GM12878 (cell line): Measurements from ENCODE around the gene INTS2. TPM values are rescaled to one million over a fixed set of nuclear protein-coding genes. Genes with fewer than 3 reads are reported as not detected.

Source experiments
- ATAC-seq: fragments of 200-7000 bp; cut with Tn5 transposase; 3 replicates; pipeline ENCODE4 v1.9.1; 2020; ENCODE audit warnings: mild to moderate bottlenecking, moderate library complexity
- BruUV-seq: library from RNA; stranded (reverse); fragments of 400-500 nt; replicated peaks from 2 replicates; lab custom pipeline; 2021; lab: Mats Ljungman, UMichigan
- CTCF ChIA-PET: fragments of 300-600 bp; sonication (Branson Sonifier 250); formaldehyde crosslinking; extraction: SDS; loops from one replicate; lab custom pipeline; 2021; ENCODE audit warnings: inconsistent platforms; lab: Yijun Ruan, JAX
- POLR2A ChIA-PET: fragments of 350-600 bp; formaldehyde crosslinking; extraction: SDS; loops from one replicate; lab custom pipeline; 2021; ENCODE audit warnings: inconsistent platforms; lab: Charles Lee
- RAD21 ChIA-PET: fragments of 300-600 bp; sonication (Branson Sonifier 250); formaldehyde crosslinking; loops from one replicate; lab custom pipeline; 2023; ENCODE audit warnings: antibody characterized with exemption; ENCODE audit not compliant: unreplicated experiment; lab: Charles Lee
- SMC1A ChIA-PET: fragments of 300-600 bp; sonication (Branson Sonifier 250); formaldehyde crosslinking; loops from one replicate; lab custom pipeline; 2023; ENCODE audit not compliant: unreplicated experiment, uncharacterized antibody; lab: Charles Lee
- DNase-seq: peaks from one replicate; pipeline ENCODE4 v3.0.0-alpha.2; 2011; ENCODE audit warnings: low read depth, low spot score
- FAIRE-seq: peaks from 3 replicates; lab custom pipeline; 2011; peaks lifted over from hg19 to GRCh38; lab: Jason Lieb, UNC
- H2AFZ ChIP-seq: 2 replicates; pipeline ENCODE4 v1.6.0; 2011; ENCODE audit warnings: low read depth, low read length, control low read depth; ENCODE audit not compliant: control insufficient read depth
- H3K27ac ChIP-seq: 2 replicates; pipeline ENCODE4 v1.5.1; 2011; ENCODE audit warnings: control low read depth; ENCODE audit not compliant: control insufficient read depth, insufficient read depth
- H3K27me3 ChIP-seq, 2 experiments: replicated peaks in 1 of 2; 2 replicates each; pipeline versions ENCODE4 v1.6.0 to v1.6.1; 2011; ENCODE audit warnings: low read length in 1 of 2; ENCODE audit not compliant: control insufficient read depth in 2 of 2, insufficient read depth in 2 of 2
- H3K36me3 ChIP-seq, 2 experiments: 2 replicates each; pipeline ENCODE4 v1.5.1; 2011; ENCODE audit warnings: low read length in 1 of 2; ENCODE audit not compliant: control insufficient read depth in 2 of 2, insufficient read depth in 2 of 2
- H3K4me1 ChIP-seq: 2 replicates; pipeline ENCODE4 v1.6.1; 2011; ENCODE audit warnings: mild to moderate bottlenecking, low read length, moderate library complexity, mixed read lengths; ENCODE audit not compliant: control insufficient read depth, insufficient read depth
- H3K4me2 ChIP-seq: 2 replicates; pipeline ENCODE4 v1.6.0; 2011; ENCODE audit warnings: control low read depth; ENCODE audit not compliant: control insufficient read depth, insufficient read depth
- H3K4me3 ChIP-seq: fragments of 200-600 bp; sonication (generic); 2 replicates; pipeline ENCODE4 v1.5.1; 2016
- H3K79me2 ChIP-seq: 2 replicates; pipeline ENCODE4 v1.6.0; 2011; ENCODE audit warnings: low read length; ENCODE audit not compliant: control insufficient read depth, insufficient read depth
- H3K9ac ChIP-seq: 2 replicates; pipeline ENCODE4 v1.8.0; 2011; ENCODE audit warnings: low read length, control low read depth, mixed read lengths; ENCODE audit not compliant: control insufficient read depth, insufficient read depth
- H3K9me3 ChIP-seq: replicated peaks from 3 replicates; pipeline ENCODE4 v1.5.1; 2011; ENCODE audit warnings: mild to moderate bottlenecking, low read length; ENCODE audit not compliant: control insufficient read depth, insufficient read depth
- H4K20me1 ChIP-seq: 2 replicates; pipeline ENCODE4 v1.6.0; 2011; ENCODE audit not compliant: control insufficient read depth, insufficient read depth
- ASH2L ChIP-seq: fragments of 300-600, 200-600 bp; sonication (generic); IDR thresholded peaks from 2 replicates; pipeline ENCODE4 v1.6.1; 2017; ENCODE audit warnings: low read depth, mild to moderate bottlenecking, borderline replicate concordance
- ATF7 ChIP-seq: fragments of 450-650 bp; IDR thresholded peaks from 2 replicates; pipeline ENCODE4 v1.6.1; 2016; ENCODE audit warnings: low read depth, mild to moderate bottlenecking
- CBX5 ChIP-seq: sonication (generic); IDR thresholded peaks from 2 replicates; pipeline ENCODE4 v1.6.1; 2016; ENCODE audit warnings: low read depth, moderate library complexity, mild to moderate bottlenecking, inconsistent platforms
- CHD2 ChIP-seq: IDR thresholded peaks from 2 replicates; pipeline ENCODE4 v1.6.1; 2011; ENCODE audit warnings: low read depth, low read length, improper control_type of control experiment, borderline replicate concordance
- GATAD2B ChIP-seq: fragments of 450-650 bp; conservative IDR thresholded peaks from 2 replicates; pipeline ENCODE4 v1.6.1; 2017; ENCODE audit warnings: low read depth, mild to moderate bottlenecking, moderate library complexity
- IKZF1 ChIP-seq: fragments of 450-650 bp; conservative IDR thresholded peaks from 2 replicates; pipeline ENCODE4 v1.6.1; 2017; ENCODE audit warnings: antibody characterized with exemption, mild to moderate bottlenecking
- JUNB ChIP-seq: IDR thresholded peaks from 2 replicates; pipeline ENCODE4 v1.6.1; 2016; ENCODE audit warnings: antibody characterized with exemption, mild to moderate bottlenecking
- MTA2 ChIP-seq: fragments of 450-650 bp; IDR thresholded peaks from 2 replicates; pipeline ENCODE4 v1.6.1; 2016; ENCODE audit warnings: low read depth, mild to moderate bottlenecking, moderate library complexity
- MYB ChIP-seq: fragments of 150-350 bp; IDR thresholded peaks from 2 replicates; pipeline ENCODE4 v1.6.1; 2014; ENCODE audit warnings: mild to moderate bottlenecking, low read depth, low read length, borderline replicate concordance
- RB1 ChIP-seq: fragments of 450-650 bp; formaldehyde crosslinking; IDR thresholded peaks from 2 replicates; pipeline ENCODE4 v1.6.1; 2017; ENCODE audit warnings: mild to moderate bottlenecking, borderline replicate concordance
- STAT3 ChIP-seq: IDR thresholded peaks from 2 replicates; pipeline ENCODE4 v1.6.1; 2011; ENCODE audit warnings: low read depth, low read length, improper control_type of control experiment
- USF1 ChIP-seq: IDR thresholded peaks from 2 replicates; pipeline ENCODE4 v1.6.1; 2011; ENCODE audit warnings: borderline replicate concordance, low read depth, mild to moderate bottlenecking, moderate library complexity, mixed read lengths, low read length; ENCODE audit not compliant: insufficient read depth; ENCODE audit errors: extremely low read length
- ZNF274 ChIP-seq: IDR thresholded peaks from one replicate; pipeline ENCODE4 v1.8.0; 2011; ENCODE audit not compliant: insufficient read length, insufficient read depth
- ZNF622 ChIP-seq: fragments of 450-650 bp; IDR thresholded peaks from 2 replicates; pipeline ENCODE4 v1.6.1; 2017; ENCODE audit warnings: mild to moderate bottlenecking, inconsistent platforms
- ZZZ3 ChIP-seq: IDR thresholded peaks from 2 replicates; pipeline ENCODE4 v1.6.1; 2011; ENCODE audit warnings: low read depth; ENCODE audit not compliant: control insufficient read depth, insufficient read length
- WGBS: methylation state at CpG from one replicate; pipeline ENCODE4 v1.1.6; 2016; ENCODE audit warnings: low lambda C conversion rate; ENCODE audit not compliant: insufficient replicate concordance, insufficient coverage; ENCODE audit errors: missing lambda C conversion rate; 5-methylcytosine and 5-hydroxymethylcytosine counted together
- in situ Hi-C: fragments of 300-500 bp; cut with MboI; formaldehyde crosslinking; loops from 9 replicates; pipeline ENCODE4 v1.14.3; 2018; ENCODE audit warnings: mixed read lengths
- intact Hi-C: fragments of 100-400 bp; cut with micrococcal nuclease; formaldehyde crosslinking; loops from one replicate; pipeline ENCODE4 v1.14.2; 2022; ENCODE audit not compliant: unreplicated experiment
- polyA plus RNA-seq, 11 experiments: library from polyadenylated mRNA; depleted of rRNA in 4 of 11; unstranded in 6 of 11; stranded (reverse) in 5 of 11; fragments of >200 nt; fragmentation: Nextera tagmentation in 4 of 11; fragmentation: Illumina TruSeq in 1 of 11; extraction: Ambion mirVana in 4 of 11; extraction: Trizol in 1 of 11; gene quantifications; 1 replicate in 1 of 11; 2 replicates in 10 of 11; pipeline versions ENCODE4 v1.2.1 to v1.2.3, GENCODE V29; 2011 to 2016; ENCODE audit warnings: inconsistent platforms in 2 of 11, missing spikeins in 2 of 11, low read depth in 1 of 11
- total RNA-seq, 4 experiments: library from RNA; depleted of rRNA in 3 of 4; stranded (reverse); fragments of >200 nt in 3 of 4; fragmentation: Illumina TruSeq in 1 of 4; extraction: Trizol in 1 of 4; gene quantifications; 2 replicates each; pipeline versions ENCODE4 v1.2.1 to v1.2.3, GENCODE V29; 2013 to 2021
- TF ChIP-seq, protein P1 (sequence below): IDR thresholded peaks from 2 replicates; pipeline ENCODE4 v1.6.1; 2012; ENCODE audit warnings: low read depth, low read length, improper control_type of control experiment
- TF ChIP-seq, protein P2 (sequence below): fragments of 450-650 bp; IDR thresholded peaks from 2 replicates; pipeline ENCODE4 v1.6.1; 2017; ENCODE audit warnings: mild to moderate bottlenecking, moderate library complexity
- TF ChIP-seq, protein P3 (sequence below): fragments of 450-650 bp; conservative IDR thresholded peaks from 2 replicates; pipeline ENCODE4 v1.6.1; 2017; ENCODE audit warnings: mild to moderate bottlenecking, moderate library complexity

Gene INTS2
- total and polyA plus RNA-seq, 10 of the 15 experiments (the other 5 are each of a cell fraction or from before 2014, with no cell fraction given), result 2.8 to 22.2 (median 11.6) TPM

DNA sequence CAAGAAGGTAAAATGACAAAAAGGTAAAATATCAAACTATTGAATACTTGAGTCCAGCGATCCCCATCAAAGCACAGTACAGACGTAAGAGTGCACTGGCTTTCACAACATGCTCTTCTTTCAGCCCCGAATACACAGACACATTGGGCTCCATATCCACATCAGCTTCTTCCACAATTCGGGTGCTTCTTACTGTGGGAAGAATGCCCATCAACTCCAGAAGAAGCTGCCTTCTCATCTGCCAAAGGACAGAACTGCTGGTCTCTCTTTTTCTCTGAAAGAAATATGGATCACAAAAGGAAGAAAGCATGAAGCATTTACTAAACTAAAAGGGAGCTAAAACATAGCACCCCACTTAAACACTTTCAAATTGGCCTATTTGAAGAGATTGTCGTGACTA, 20.4 kb downstream of the INTS2 start:
- no peak overlapping the region for H2AFZ ChIP-seq
- ChIA-PET POLR2A (interaction anchor here (0.6 kb wide), 1 partner anchor 323 kb away, joined by 3 read pairs; no protein-coding TSS in a partner anchor), CTCF (no interaction called here), RAD21 (interaction anchor here (0.6 kb wide), 1 partner anchor 45 kb away, joined by 3 read pairs; no protein-coding TSS in a partner anchor), SMC1A (interaction anchor here (1.3 to 1.8 kb wide), 2 partner anchors 152 to 202 kb away, joined by 3 to 8 read pairs; no protein-coding TSS in a partner anchor)
- H4K20me1 ChIP-seq, result no peaks in the 10 kb centered on the region
- H3K9ac ChIP-seq, result no peak overlapping the region
- H3K27ac ChIP-seq, result no peak overlapping the region
- peaks cover 2 to 18% of the 10 kb centered on the region in 2 experiments for H3K36me3 ChIP-seq
- BruUV-seq, result no TSS peak
- no peaks in the 10 kb centered on the region for H3K79me2 ChIP-seq
- H3K4me1 ChIP-seq, result no peaks in the 10 kb centered on the region
- no peak overlapping the region for H3K4me2 ChIP-seq
- H3K9me3 ChIP-seq, result no peaks in the 10 kb centered on the region
- DNase-seq, result no peak
- no peak for FAIRE-seq
- in situ Hi-C loops (no loop called here), intact Hi-C loops (no loop called here)
- no peaks in the 10 kb centered on the region for H3K27me3 ChIP-seq
- WGBS, result 98% methylated on average over 5 of the region's 5 CpGs
- no peak overlapping the region for H3K4me3 ChIP-seq
- no peak for ATAC-seq
- TF ChIP-seq, protein P1, sequence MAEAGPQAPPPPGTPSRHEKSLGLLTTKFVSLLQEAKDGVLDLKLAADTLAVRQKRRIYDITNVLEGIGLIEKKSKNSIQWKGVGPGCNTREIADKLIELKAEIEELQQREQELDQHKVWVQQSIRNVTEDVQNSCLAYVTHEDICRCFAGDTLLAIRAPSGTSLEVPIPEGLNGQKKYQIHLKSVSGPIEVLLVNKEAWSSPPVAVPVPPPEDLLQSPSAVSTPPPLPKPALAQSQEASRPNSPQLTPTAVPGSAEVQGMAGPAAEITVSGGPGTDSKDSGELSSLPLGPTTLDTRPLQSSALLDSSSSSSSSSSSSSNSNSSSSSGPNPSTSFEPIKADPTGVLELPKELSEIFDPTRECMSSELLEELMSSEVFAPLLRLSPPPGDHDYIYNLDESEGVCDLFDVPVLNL, result no peak
- TF ChIP-seq ZZZ3 (no peak), RB1 (no peak), ASH2L (no peak), ZNF274 (no peak), IKZF1 (no peak), STAT3 (no peak), MTA2 (no peak), ZNF622 (no peak), USF1 (no peak), CHD2 (no peak), CBX5 (no peak), JUNB (no peak), GATAD2B (no peak), MYB (no peak), ATF7 (no peak)
- TF ChIP-seq, protein P2, sequence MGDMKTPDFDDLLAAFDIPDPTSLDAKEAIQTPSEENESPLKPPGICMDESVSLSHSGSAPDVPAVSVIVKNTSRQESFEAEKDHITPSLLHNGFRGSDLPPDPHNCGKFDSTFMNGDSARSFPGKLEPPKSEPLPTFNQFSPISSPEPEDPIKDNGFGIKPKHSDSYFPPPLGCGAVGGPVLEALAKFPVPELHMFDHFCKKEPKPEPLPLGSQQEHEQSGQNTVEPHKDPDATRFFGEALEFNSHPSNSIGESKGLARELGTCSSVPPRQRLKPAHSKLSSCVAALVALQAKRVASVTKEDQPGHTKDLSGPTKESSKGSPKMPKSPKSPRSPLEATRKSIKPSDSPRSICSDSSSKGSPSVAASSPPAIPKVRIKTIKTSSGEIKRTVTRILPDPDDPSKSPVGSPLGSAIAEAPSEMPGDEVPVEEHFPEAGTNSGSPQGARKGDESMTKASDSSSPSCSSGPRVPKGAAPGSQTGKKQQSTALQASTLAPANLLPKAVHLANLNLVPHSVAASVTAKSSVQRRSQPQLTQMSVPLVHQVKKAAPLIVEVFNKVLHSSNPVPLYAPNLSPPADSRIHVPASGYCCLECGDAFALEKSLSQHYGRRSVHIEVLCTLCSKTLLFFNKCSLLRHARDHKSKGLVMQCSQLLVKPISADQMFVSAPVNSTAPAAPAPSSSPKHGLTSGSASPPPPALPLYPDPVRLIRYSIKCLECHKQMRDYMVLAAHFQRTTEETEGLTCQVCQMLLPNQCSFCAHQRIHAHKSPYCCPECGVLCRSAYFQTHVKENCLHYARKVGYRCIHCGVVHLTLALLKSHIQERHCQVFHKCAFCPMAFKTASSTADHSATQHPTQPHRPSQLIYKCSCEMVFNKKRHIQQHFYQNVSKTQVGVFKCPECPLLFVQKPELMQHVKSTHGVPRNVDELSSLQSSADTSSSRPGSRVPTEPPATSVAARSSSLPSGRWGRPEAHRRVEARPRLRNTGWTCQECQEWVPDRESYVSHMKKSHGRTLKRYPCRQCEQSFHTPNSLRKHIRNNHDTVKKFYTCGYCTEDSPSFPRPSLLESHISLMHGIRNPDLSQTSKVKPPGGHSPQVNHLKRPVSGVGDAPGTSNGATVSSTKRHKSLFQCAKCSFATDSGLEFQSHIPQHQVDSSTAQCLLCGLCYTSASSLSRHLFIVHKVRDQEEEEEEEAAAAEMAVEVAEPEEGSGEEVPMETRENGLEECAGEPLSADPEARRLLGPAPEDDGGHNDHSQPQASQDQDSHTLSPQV, result no peak
- TF ChIP-seq, protein P3, sequence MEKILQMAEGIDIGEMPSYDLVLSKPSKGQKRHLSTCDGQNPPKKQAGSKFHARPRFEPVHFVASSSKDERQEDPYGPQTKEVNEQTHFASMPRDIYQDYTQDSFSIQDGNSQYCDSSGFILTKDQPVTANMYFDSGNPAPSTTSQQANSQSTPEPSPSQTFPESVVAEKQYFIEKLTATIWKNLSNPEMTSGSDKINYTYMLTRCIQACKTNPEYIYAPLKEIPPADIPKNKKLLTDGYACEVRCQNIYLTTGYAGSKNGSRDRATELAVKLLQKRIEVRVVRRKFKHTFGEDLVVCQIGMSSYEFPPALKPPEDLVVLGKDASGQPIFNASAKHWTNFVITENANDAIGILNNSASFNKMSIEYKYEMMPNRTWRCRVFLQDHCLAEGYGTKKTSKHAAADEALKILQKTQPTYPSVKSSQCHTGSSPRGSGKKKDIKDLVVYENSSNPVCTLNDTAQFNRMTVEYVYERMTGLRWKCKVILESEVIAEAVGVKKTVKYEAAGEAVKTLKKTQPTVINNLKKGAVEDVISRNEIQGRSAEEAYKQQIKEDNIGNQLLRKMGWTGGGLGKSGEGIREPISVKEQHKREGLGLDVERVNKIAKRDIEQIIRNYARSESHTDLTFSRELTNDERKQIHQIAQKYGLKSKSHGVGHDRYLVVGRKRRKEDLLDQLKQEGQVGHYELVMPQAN, result no peak
